ENCODE measurements around the gene HSPBAP1.

DNA sequence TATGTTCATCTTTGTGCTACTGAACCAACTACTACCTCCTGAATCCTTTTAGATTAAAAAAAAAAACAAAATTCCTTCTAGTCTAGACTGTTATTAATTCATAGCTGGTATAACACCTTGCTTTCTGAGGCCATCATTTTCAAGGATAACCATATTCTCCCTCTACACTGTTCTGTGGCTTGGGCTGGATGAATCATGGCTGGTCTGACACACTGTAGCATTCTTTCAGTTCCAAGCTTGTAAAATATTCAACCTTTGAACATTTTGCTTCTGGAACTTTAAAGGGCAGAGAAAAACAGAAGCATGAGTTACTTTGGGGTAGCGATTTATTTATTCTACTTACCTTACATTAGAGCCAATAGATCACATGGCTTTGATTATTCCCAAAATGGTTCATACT lies 7.6 kb downstream of the HSPBAP1 start:
- TF ChIP-seq, protein P1, sequence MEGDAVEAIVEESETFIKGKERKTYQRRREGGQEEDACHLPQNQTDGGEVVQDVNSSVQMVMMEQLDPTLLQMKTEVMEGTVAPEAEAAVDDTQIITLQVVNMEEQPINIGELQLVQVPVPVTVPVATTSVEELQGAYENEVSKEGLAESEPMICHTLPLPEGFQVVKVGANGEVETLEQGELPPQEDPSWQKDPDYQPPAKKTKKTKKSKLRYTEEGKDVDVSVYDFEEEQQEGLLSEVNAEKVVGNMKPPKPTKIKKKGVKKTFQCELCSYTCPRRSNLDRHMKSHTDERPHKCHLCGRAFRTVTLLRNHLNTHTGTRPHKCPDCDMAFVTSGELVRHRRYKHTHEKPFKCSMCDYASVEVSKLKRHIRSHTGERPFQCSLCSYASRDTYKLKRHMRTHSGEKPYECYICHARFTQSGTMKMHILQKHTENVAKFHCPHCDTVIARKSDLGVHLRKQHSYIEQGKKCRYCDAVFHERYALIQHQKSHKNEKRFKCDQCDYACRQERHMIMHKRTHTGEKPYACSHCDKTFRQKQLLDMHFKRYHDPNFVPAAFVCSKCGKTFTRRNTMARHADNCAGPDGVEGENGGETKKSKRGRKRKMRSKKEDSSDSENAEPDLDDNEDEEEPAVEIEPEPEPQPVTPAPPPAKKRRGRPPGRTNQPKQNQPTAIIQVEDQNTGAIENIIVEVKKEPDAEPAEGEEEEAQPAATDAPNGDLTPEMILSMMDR (conservative IDR thresholded peaks at IDR 0.05; ENCODE audit: low read depth, low read length): no peak
- no peak for TF ChIP-seq EZH2phosphoT487 (IDR thresholded peaks at IDR 0.05; ENCODE audit: borderline replicate concordance, low read length)

Data from PC-3 (cell line).